Mucosa of rectum (tissue), 2 donors: ENCODE results near the gene TAF7.
"Not testable (repeated sequence)": the region's sequence is repeated elsewhere in the genome, so short reads cannot be mapped to it uniquely, and the experiment has no call there.

Experiments used
- H3K27ac ChIP-seq, 2 donors: one replicate each; pipeline ENCODE4 v1.7.0; 2013; ENCODE audit warnings: inconsistent platforms in 2 of 2, low read depth in 2 of 2, low read length in 2 of 2
- H3K27me3 ChIP-seq, 2 donors: one replicate each; pipeline ENCODE4 v1.7.0; 2013; ENCODE audit warnings: low read length in 2 of 2; ENCODE audit not compliant: control insufficient read depth in 2 of 2, insufficient read depth in 2 of 2
- H3K36me3 ChIP-seq, 2 donors: one replicate each; pipeline ENCODE4 v1.7.0; 2013; ENCODE audit warnings: low read length in 2 of 2; ENCODE audit not compliant: control insufficient read depth in 2 of 2, insufficient read depth in 2 of 2
- H3K4me1 ChIP-seq, 2 donors: one replicate each; pipeline ENCODE4 v1.7.0; 2013; ENCODE audit warnings: low read length in 2 of 2, mild to moderate bottlenecking in 1 of 2; ENCODE audit not compliant: control insufficient read depth in 2 of 2, insufficient read depth in 2 of 2
- H3K4me3 ChIP-seq, 2 donors: one replicate each; pipeline ENCODE4 v1.7.0; 2013; ENCODE audit warnings: low read length in 2 of 2
- H3K9ac ChIP-seq, 2 donors: one replicate each; pipeline ENCODE4 v1.7.0; 2013; ENCODE audit warnings: low read length in 2 of 2, low read depth in 1 of 2, mild to moderate bottlenecking in 1 of 2
- H3K9me3 ChIP-seq, 2 donors: one replicate each; pipeline ENCODE4 v1.7.0; 2013; ENCODE audit warnings: low read length in 2 of 2; ENCODE audit not compliant: control insufficient read depth in 2 of 2
- donor health status: healthy.
- donor health status: Normal muscosa, but diverticular disease.

The TAF7 gene

DNA sequence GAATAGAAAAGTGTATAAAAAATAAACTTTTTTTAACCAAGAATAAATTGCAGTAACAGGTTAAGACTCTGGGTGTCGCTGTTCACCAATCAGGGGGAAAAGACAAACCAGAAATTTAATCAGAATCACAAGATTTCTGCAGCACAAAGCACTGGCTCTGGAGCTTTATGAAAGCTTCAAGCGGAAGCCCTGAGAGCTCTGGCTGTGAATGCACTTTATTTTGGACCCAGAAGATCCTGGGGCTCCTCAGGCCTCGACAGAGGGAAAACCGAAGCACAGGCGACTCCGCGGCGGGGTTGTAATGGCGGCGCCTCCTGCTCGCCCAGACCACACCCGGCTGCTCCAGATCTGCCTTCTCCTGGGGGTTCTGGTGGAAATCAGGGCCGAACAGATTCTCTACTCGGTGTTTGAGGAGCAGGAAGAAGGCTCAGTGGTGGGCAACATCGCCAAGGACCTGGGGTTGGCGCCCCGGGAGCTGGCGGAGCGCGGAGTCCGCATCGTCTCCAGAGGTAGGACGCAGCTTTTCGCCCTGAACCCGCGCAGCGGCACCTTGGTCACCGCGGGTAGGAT is 34.4 kb upstream of the TAF7 start, which contains the start of gene PCDHGA4:
TSS of gene PCDHGA4 (plus strand) at position 122 of the 570 bp plus-strand sequence. CDS start at position 209, 87 bp downstream.
- Histone ChIP-seq H3K9ac (no peak within 1 kb of the TSS), H3K4me3 (peak within 1 kb of the TSS in 1 of 2 donors; percentile 8), H3K27me3 (no peaks in the 10 kb centered on the region), H3K36me3 (no peaks in the 10 kb centered on the region), H3K9me3 (peaks cover 3 to 22% of the 10 kb centered on the region in 2 donors), H3K27ac (no peak within 1 kb of the TSS), H3K4me1 (no peaks in the 10 kb centered on the region)

- H3K9ac ChIP-seq: no peak overlapping the region
- H3K27ac ChIP-seq: no peak overlapping the region
- H3K36me3 ChIP-seq: no peaks in the 10 kb centered on the region
- no peak overlapping the region for H3K4me3 ChIP-seq
- peaks cover 3 to 22% of the 10 kb centered on the region in 2 donors for H3K9me3 ChIP-seq
- no peaks in the 10 kb centered on the region for H3K27me3 ChIP-seq
- no peaks in the 10 kb centered on the region for H3K4me1 ChIP-seq
Measured at GRCh38 chr5:141351591-141351990, 31.0 kb upstream of the TAF7 start.

DNA sequence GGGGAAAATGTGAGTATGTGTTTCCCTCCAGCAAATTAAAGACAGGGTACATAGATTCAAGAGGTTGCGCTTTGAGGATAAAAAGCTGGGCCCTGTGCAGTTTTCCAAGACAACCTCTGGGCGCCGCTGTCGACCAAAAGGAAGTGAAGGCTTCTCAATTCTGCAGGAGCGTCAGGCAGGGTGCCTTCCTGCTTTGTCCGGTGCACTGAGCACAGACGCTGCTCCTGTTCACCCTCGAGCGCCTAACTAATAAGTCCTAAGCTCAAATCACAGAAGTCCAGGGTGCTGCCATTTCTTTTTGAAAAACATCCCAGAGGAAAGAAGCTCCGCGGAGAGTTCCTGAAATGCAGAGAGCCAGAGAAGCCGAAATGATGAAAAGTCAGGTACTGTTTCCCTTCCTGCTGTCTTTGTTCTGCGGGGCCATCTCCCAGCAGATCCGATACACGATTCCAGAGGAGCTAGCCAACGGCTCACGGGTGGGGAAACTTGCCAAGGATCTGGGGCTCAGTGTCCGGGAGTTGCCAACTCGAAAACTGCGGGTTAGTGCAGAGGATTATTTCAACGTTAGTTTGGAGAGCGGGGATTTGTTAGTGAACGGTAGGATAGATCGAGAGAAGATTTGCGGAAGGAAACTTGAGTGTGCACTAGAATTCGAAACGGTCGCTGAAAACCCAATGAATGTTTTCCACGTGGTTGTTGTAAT is 29.5 kb upstream of the TAF7 start, which contains the start of gene PCDHGB1:
TSS of gene PCDHGB1 (plus strand) at position 183 of the 703 bp plus-strand sequence. CDS start at position 345, 162 bp downstream.
- Histone ChIP-seq H3K36me3 (no peaks in the 10 kb centered on the region), H3K27me3 (no peaks in the 10 kb centered on the region), H3K4me1 (no peaks in the 10 kb centered on the region), H3K4me3 (peak within 1 kb of the TSS in 1 of 2 donors; percentile 56), H3K27ac (no peak within 1 kb of the TSS), H3K9ac (no peak within 1 kb of the TSS), H3K9me3 (peaks cover 4 to 19% of the 10 kb centered on the region in 2 donors)

- not testable (repeated sequence) for H3K36me3 ChIP-seq, H3K4me1 ChIP-seq, H3K9ac ChIP-seq, H3K4me3 ChIP-seq, H3K27me3 ChIP-seq, H3K27ac ChIP-seq
- peaks cover 12 to 26% of the 10 kb centered on the region in 2 donors for H3K9me3 ChIP-seq
Measured at GRCh38 chr5:141346017-141346416, 25.4 kb upstream of the TAF7 start.

- H3K9me3 ChIP-seq: peaks cover 12 to 23% of the 10 kb centered on the region in 2 donors
- H3K4me3 ChIP-seq: no peak overlapping the region
- no peaks in the 10 kb centered on the region for H3K4me1 ChIP-seq
- no peak overlapping the region for H3K9ac ChIP-seq
- H3K27me3 ChIP-seq: no peaks in the 10 kb centered on the region
- H3K27ac ChIP-seq: no peak overlapping the region
- no peaks in the 10 kb centered on the region for H3K36me3 ChIP-seq
Measured at GRCh38 chr5:141345327-141345726, 24.7 kb upstream of the TAF7 start.

GRCh38 chr5:141343953-141344463 is 23.4 kb upstream of the TAF7 start:
- Histone ChIP-seq H3K4me3 (peak overlapping the region; percentile 5 to 19), H3K27ac (no peak overlapping the region), H3K9ac (no peak overlapping the region), H3K36me3 (no peaks in the 10 kb centered on the region), H3K9me3 (peaks cover 22 to 30% of the 10 kb centered on the region in 2 donors), H3K4me1 (no peaks in the 10 kb centered on the region), H3K27me3 (no peaks in the 10 kb centered on the region)

GRCh38 chr5:141343242-141343952 is 22.8 kb upstream of the TAF7 start, which contains the start of gene PCDHGA3:
PCDHGA3 (plus strand) TSS chr5:141343829; CDS start chr5:141344034, 205 bp downstream.
- Histone ChIP-seq H3K9me3 (peaks cover 27 to 32% of the 10 kb centered on the region in 2 donors), H3K36me3 (no peaks in the 10 kb centered on the region), H3K9ac (no peak within 1 kb of the TSS), H3K4me1 (no peaks in the 10 kb centered on the region), H3K27ac (no peak within 1 kb of the TSS), H3K27me3 (no peaks in the 10 kb centered on the region), H3K4me3 (peak within 1 kb of the TSS; percentile 5 to 19)

GRCh38 chr5:141342773-141343172 is 22.2 kb upstream of the TAF7 start:
- Histone ChIP-seq H3K36me3 (no peaks in the 10 kb centered on the region), H3K4me1 (no peaks in the 10 kb centered on the region), H3K27me3 (no peaks in the 10 kb centered on the region), H3K4me3 (no peak overlapping the region), H3K27ac (no peak overlapping the region), H3K9me3 (peaks cover 27 to 32% of the 10 kb centered on the region in 2 donors), H3K9ac (no peak overlapping the region)

GRCh38 chr5:141340781-141341354 is 20.3 kb upstream of the TAF7 start:
- H3K27ac ChIP-seq, H3K27me3 ChIP-seq, H3K36me3 ChIP-seq, H3K4me3 ChIP-seq, H3K4me1 ChIP-seq, H3K9ac ChIP-seq: not testable (repeated sequence)
- H3K9me3 ChIP-seq: peaks cover 27 to 32% of the 10 kb centered on the region in 2 donors
